ENCODE measurements around the gene LMAN2.

- TF ChIP-seq ZNF610 (tag by site-specific recombination; IDR thresholded peaks at IDR 0.05; ENCODE audit: borderline replicate concordance) (no peak), ZBTB1 (tag by site-specific recombination; IDR thresholded peaks at IDR 0.05) (no peak), ZNF48 (tag by site-specific recombination; IDR thresholded peaks at IDR 0.05) (no peak), CTCF (tag by site-specific recombination; IDR thresholded peaks at IDR 0.05) (no peak)
- TF ChIP-seq, protein P1, sequence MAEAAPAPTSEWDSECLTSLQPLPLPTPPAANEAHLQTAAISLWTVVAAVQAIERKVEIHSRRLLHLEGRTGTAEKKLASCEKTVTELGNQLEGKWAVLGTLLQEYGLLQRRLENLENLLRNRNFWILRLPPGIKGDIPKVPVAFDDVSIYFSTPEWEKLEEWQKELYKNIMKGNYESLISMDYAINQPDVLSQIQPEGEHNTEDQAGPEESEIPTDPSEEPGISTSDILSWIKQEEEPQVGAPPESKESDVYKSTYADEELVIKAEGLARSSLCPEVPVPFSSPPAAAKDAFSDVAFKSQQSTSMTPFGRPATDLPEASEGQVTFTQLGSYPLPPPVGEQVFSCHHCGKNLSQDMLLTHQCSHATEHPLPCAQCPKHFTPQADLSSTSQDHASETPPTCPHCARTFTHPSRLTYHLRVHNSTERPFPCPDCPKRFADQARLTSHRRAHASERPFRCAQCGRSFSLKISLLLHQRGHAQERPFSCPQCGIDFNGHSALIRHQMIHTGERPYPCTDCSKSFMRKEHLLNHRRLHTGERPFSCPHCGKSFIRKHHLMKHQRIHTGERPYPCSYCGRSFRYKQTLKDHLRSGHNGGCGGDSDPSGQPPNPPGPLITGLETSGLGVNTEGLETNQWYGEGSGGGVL (tag by site-specific recombination; IDR thresholded peaks at IDR 0.05) = no peak
Observed at GRCh38 chr5:177353093-177353492, 1.6 kb upstream of the LMAN2 start.
